Mesothelial cell of epicardium (in vitro differentiated cells): ENCODE measurements around the gene RNH1. TPM values are rescaled to one million over a fixed set of nuclear protein-coding genes. Genes with fewer than 3 reads are reported as not detected.
A peak's percentile ranks its signal among the peaks of the same experiment; 100 is the strongest.

Experiments
- DNase-seq, 2 experiments: peaks; one replicate each; pipeline ENCODE4 v3.0.0; 2021; ENCODE audit warnings: low spot score in 2 of 2; ENCODE audit not compliant: unreplicated experiment in 2 of 2
- H3K27ac Mint-ChIP-seq: 2 replicates; pipeline ENCODE4 v1.8.0; 2021; ENCODE audit warnings: mixed read lengths
- H3K27me3 Mint-ChIP-seq: 2 replicates; pipeline ENCODE4 v1.8.0; 2021; ENCODE audit warnings: low read depth, mixed read lengths
- H3K36me3 Mint-ChIP-seq: 2 replicates; pipeline ENCODE4 v1.8.0; 2021; ENCODE audit warnings: mixed read lengths
- H3K4me1 Mint-ChIP-seq: 2 replicates; pipeline ENCODE4 v1.8.0; 2021; ENCODE audit warnings: mixed read lengths
- H3K4me3 Mint-ChIP-seq: 2 replicates; pipeline ENCODE4 v1.8.0; 2021; ENCODE audit warnings: mild to moderate bottlenecking, moderate library complexity, mixed read lengths
- H3K9me3 Mint-ChIP-seq: 2 replicates; pipeline ENCODE4 v1.8.0; 2021; ENCODE audit warnings: mixed read lengths
- CTCF ChIP-seq: fragments of 200-600 bp; sonication (generic); IDR thresholded peaks from one replicate; pipeline ENCODE4 v1.5.0; 2021; ENCODE audit warnings: antibody characterized with exemption; ENCODE audit not compliant: unreplicated experiment
- total RNA-seq: library from RNA; stranded (reverse); gene quantifications from 3 replicates; pipeline ENCODE4 v1.2.1, GENCODE V29; 2021

Gene RNH1
- total RNA-seq = 81.7 to 89.4 TPM (median 83.2 TPM) in 3 replicates

DNA sequence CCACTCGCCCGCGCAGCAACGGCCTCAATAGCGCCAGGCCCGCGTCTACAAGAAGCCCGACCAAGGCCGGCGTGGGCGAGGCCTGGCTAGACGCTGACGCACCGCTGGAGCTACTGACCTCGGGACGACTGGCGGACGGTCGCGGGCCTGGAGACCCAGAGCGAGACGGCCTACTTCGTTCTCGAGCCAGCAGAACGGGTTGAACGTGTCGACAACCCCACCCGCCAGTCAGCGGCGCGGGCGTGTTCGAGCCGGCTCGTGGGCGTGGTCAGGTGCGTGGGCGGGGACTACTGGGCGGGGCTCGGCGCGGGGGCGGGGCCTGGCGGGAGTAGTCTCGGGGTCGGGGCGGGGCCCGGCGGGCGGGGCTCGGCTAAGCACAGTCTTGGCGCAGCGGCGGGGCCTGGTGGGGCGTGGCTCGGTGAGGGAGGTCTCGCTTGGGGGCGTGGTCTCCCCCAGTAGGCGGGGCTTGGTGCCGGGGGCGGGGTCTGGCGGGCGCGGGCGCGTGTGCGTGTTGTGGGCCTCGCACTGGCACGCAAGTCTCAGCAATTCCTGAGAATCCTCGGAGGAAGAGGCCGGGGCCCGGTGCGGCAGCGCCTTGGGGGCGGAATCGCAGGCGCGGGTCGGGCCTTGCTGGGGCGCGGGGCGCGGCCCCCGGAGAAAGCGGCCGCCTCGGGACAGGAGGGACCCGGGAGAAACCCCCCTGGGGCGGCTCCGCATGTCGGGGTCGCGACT lies at the start of gene RNH1:
RNH1 (minus strand) TSS at position 248 of the 732 bp plus-strand sequence. CDS start 5,080 bp downstream, outside the sequence.
- peaks cover 22% of the 10 kb centered on the region for H3K4me1 Mint-ChIP-seq
- DNase-seq = peak; percentile 100
- peak within 1 kb of the TSS; percentile 100 for H3K27ac Mint-ChIP-seq
- TF ChIP-seq CTCF = no peak
- H3K9me3 Mint-ChIP-seq = no peaks in the 10 kb centered on the region
- peak within 1 kb of the TSS; percentile 96 for H3K4me3 Mint-ChIP-seq
- H3K36me3 Mint-ChIP-seq = peaks cover 11% of the 10 kb centered on the region
- H3K27me3 Mint-ChIP-seq = no peaks in the 10 kb centered on the region

DNA sequence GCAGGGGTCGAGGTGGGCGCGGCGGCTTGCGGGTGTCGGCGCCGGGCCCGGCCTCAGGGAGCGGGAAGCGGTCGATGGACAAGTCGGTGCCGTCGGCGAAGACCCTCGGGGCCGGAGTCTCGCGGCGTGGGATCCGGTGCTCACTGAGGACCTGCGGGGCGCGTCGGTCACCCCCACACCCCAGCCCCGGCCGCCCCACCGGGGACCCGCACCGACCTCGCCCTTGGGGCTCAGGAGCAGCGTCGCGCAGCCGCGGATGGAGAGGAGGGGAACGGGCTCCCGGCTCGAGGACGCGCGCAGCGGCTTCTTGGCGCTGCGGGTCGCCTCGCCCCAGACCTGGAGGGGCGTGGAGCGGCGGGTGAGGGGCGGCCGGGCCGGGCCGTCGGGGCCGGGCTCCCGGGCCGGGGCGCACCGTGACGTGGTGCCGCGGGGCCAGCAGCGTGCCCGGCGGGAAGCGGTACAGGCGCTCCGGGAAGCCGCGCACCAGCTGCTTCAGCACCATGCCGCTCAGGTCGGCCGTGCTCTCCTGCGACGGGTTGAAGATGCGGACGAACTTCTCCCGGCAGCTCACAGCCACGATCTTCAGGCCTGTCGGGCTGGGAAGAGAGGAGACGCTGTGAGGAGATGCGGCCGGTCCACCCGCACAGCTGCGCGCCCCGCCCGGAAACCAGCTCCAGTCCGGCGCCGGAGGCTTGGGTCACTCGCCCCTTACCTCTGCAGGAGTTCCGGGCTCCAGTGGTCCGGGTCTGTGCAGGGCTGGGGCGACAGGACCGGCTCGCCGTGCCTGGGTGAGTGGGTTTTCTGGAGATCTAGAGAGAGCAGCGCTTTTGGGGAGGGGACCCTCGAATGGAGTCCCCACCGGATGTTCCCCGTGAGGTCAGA lies 49.0 kb upstream of the RNH1 start:
- H3K9me3 Mint-ChIP-seq = no peaks in the 10 kb centered on the region
- no peak overlapping the region for H3K27ac Mint-ChIP-seq
- no peaks in the 10 kb centered on the region for H3K36me3 Mint-ChIP-seq
- no peak for DNase-seq
- H3K4me3 Mint-ChIP-seq = peak overlapping the region; percentile 30
- H3K27me3 Mint-ChIP-seq = peaks cover 48% of the 10 kb centered on the region
- TF ChIP-seq CTCF = no peak
- H3K4me1 Mint-ChIP-seq = peaks cover 7% of the 10 kb centered on the region

DNA sequence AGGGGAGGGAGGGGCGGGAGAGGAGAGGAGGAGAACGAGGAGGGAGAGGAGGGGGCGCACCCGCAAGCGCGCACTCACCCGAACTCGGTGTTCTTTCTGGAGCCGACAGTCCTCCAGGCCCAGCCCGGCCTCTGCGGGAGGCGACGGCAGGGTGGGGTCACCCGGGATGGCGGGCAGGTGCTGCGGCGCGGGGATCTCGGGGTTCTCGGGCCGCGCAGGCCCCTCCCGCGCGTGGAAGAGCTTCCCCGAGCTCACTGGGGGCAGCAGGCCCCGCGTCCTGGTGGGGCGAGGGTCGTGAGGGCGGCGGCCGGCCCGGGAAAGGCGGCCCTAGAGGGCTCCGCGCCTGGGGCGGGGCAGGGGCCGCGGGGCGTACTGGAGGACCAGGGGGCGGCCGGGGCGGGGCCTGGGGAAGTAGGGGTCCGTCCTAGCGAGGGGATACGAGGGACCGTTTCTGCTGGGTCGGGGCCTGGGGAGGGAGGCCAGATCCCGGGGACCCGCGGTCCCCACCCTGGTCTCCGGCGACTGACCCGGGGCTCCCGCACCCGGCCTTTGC lies 48.3 kb upstream of the RNH1 start:
- Mint-ChIP-seq H3K27me3 (peaks cover 48% of the 10 kb centered on the region), H3K9me3 (no peaks in the 10 kb centered on the region)

GRCh38 chr11:554428-555226 lies 47.6 kb upstream of the RNH1 start:
- no peak overlapping the region for H3K27ac Mint-ChIP-seq
- H3K9me3 Mint-ChIP-seq = no peaks in the 10 kb centered on the region
- TF ChIP-seq CTCF = peak; percentile 69
- peak in 1 of 2 experiments; percentile 77 for DNase-seq
- no peaks in the 10 kb centered on the region for H3K36me3 Mint-ChIP-seq
- peaks cover 2% of the 10 kb centered on the region for H3K4me1 Mint-ChIP-seq
- peaks cover 43% of the 10 kb centered on the region for H3K27me3 Mint-ChIP-seq
- peak overlapping the region; percentile 20 for H3K4me3 Mint-ChIP-seq

More for the DNA sequence above, 48.3 kb upstream of the RNH1 start:
- H3K27ac Mint-ChIP-seq = no peak overlapping the region
- peaks cover 7% of the 10 kb centered on the region for H3K4me1 Mint-ChIP-seq
- H3K36me3 Mint-ChIP-seq = no peaks in the 10 kb centered on the region
- H3K4me3 Mint-ChIP-seq = peak overlapping the region; percentile 47
- peak; percentile 29 for TF ChIP-seq CTCF
- no peak for DNase-seq

DNA sequence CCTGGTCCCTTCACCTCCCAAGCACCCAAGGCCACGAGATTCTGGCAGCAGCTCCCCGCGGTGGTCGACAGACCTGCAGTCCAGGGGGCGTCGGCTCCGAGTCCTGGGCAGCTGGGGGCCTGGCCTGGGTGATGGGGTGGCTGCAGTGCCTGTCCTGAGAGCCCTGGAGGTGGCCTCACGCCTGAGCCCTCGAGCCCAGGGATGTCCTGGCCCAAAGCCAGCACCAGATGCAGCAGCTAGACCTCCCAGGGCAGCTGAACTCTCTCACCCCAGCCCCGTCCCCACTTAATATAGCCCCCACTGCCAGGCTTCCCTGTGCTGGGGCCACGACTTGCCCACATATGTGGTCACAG lies 46.9 kb upstream of the RNH1 start:
- no peak for DNase-seq
- peaks cover 2% of the 10 kb centered on the region for H3K4me1 Mint-ChIP-seq
- no peak overlapping the region for H3K4me3 Mint-ChIP-seq
- no peaks in the 10 kb centered on the region for H3K9me3 Mint-ChIP-seq
- no peaks in the 10 kb centered on the region for H3K36me3 Mint-ChIP-seq
- TF ChIP-seq CTCF = no peak
- H3K27me3 Mint-ChIP-seq = peaks cover 41% of the 10 kb centered on the region
- H3K27ac Mint-ChIP-seq = no peak overlapping the region
